Measurements from ENCODE around the gene DST.

The DST gene

DNA sequence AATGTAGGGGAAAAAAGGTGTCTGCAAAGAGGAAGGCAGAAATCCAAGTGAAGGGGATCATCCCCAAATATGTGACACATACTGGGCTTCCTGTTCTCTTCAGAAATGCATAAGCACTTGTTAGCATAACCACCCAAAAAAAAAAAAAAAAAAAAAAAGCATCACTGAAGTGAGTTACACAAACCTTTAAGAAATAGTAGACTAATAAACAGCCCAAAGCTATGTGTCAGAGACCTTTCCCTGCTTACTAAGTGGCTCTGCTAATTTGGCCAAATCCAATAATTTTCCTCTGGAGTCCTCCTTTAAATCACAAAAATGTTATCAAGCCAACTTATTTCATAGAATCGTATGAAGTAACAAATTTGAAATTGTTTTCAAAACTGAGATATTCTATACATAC, 7.5 kb upstream of the DST start:
- Mint-ChIP-seq H3K4me3 (no peak overlapping the region), H3K4me1 (no peaks in the 10 kb centered on the region), H3K9me3 (no peaks in the 10 kb centered on the region), H3K27ac (no peak overlapping the region), H3K27me3 (peaks cover 2% of the 10 kb centered on the region), H3K36me3 (no peaks in the 10 kb centered on the region)

GRCh38 chr6:56649782-56650181, 7.1 kb upstream of the DST start:
- H3K36me3 Mint-ChIP-seq: no peaks in the 10 kb centered on the region
- H3K27ac Mint-ChIP-seq: no peak overlapping the region
- H3K4me1 Mint-ChIP-seq: no peaks in the 10 kb centered on the region
- H3K27me3 Mint-ChIP-seq: peaks cover 2% of the 10 kb centered on the region
- H3K9me3 Mint-ChIP-seq: no peaks in the 10 kb centered on the region
- H3K4me3 Mint-ChIP-seq: no peak overlapping the region

GRCh38 chr6:56649053-56649769, 6.5 kb upstream of the DST start:
- no peaks in the 10 kb centered on the region for H3K9me3 Mint-ChIP-seq
- H3K36me3 Mint-ChIP-seq: no peaks in the 10 kb centered on the region
- no peaks in the 10 kb centered on the region for H3K4me1 Mint-ChIP-seq
- H3K27me3 Mint-ChIP-seq: peaks cover 2% of the 10 kb centered on the region
- no peak overlapping the region for H3K27ac Mint-ChIP-seq
- no peak overlapping the region for H3K4me3 Mint-ChIP-seq

- Mint-ChIP-seq H3K4me3 (no peak overlapping the region), H3K27ac (no peak overlapping the region), H3K4me1 (no peaks in the 10 kb centered on the region), H3K36me3 (no peaks in the 10 kb centered on the region), H3K27me3 (peaks cover 2% of the 10 kb centered on the region), H3K9me3 (no peaks in the 10 kb centered on the region)
Measured at GRCh38 chr6:56647172-56647762, 4.6 kb upstream of the DST start.

GRCh38 chr6:56644366-56644765, 1.7 kb upstream of the DST start:
- no peaks in the 10 kb centered on the region for H3K4me1 Mint-ChIP-seq
- H3K9me3 Mint-ChIP-seq: no peaks in the 10 kb centered on the region
- H3K36me3 Mint-ChIP-seq: no peaks in the 10 kb centered on the region
- H3K27me3 Mint-ChIP-seq: no peaks in the 10 kb centered on the region
- no peak overlapping the region for H3K4me3 Mint-ChIP-seq
- H3K27ac Mint-ChIP-seq: no peak overlapping the region

DNA sequence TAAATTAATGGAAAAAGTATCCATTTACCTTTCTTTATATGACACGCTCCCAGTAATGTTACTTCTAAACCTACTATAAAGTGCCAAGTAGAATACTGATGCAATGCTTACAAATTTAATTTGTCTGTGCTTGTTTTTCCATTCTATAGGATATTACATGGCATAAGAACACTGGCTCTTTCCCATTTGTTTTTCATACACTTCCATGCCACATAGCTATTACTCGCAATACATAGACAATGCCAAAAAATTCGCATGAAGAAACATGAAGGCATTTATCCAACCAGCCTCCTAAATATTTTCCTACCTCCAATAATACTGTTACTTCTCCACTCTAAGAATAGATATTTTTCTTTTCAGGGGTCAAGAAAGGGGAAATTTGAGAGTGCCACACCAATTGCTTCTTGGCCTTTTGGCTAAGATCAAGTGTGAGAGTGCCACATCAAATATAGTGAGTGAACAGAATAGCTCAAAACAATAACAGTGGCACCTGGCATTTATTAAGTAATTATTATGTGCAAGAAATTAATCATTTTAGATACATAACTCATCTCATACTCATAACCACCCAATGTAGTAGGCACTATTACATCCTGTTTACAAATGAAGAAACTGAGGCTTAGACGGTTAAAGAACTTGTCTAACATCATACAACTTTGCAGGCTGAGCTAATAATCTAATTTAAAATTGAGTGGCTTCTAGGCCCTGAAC, 845 bp upstream of the DST start:
- H3K27ac Mint-ChIP-seq: no peak overlapping the region
- H3K36me3 Mint-ChIP-seq: no peaks in the 10 kb centered on the region
- H3K4me3 Mint-ChIP-seq: no peak overlapping the region
- no peaks in the 10 kb centered on the region for H3K27me3 Mint-ChIP-seq
- no peaks in the 10 kb centered on the region for H3K9me3 Mint-ChIP-seq
- no peaks in the 10 kb centered on the region for H3K4me1 Mint-ChIP-seq

DNA sequence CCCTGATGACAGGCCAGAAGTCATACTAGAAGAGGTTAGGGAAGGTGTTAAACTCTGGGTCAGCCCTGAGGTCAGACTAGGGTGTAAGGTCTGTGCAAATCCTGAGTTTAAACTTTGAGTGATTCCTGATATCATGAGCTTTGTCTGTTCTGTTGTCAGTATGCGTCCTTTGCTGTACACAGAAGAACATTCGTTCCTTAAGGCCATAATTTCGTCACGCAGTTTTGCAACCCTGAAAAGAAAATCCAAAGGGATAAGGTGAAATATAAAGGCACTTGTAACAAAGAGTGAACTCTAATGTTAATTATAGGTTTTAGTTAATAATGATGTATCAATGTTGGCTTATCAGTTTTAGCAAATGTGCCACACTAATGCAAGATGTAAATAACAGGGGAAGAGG, 2.3 kb downstream of the DST start:
- Mint-ChIP-seq H3K36me3 (no peaks in the 10 kb centered on the region), H3K4me3 (no peak overlapping the region), H3K4me1 (no peaks in the 10 kb centered on the region)

GRCh38 chr6:56638760-56639159, 3.9 kb downstream of the DST start:
- Mint-ChIP-seq H3K4me3 (no peak overlapping the region), H3K4me1 (no peaks in the 10 kb centered on the region), H3K27me3 (peaks cover 1% of the 10 kb centered on the region), H3K27ac (no peak overlapping the region), H3K9me3 (no peaks in the 10 kb centered on the region), H3K36me3 (no peaks in the 10 kb centered on the region)

More for the DNA sequence above, 2.3 kb downstream of the DST start:
- peaks cover 1% of the 10 kb centered on the region for H3K27me3 Mint-ChIP-seq
- no peaks in the 10 kb centered on the region for H3K9me3 Mint-ChIP-seq
- no peak overlapping the region for H3K27ac Mint-ChIP-seq

- Mint-ChIP-seq H3K36me3 (no peaks in the 10 kb centered on the region), H3K9me3 (no peaks in the 10 kb centered on the region), H3K27me3 (peaks cover 3% of the 10 kb centered on the region), H3K27ac (no peak overlapping the region), H3K4me3 (no peak overlapping the region), H3K4me1 (no peaks in the 10 kb centered on the region)
Measured at GRCh38 chr6:56637640-56638039, 5.0 kb downstream of the DST start.

- Mint-ChIP-seq H3K27ac (no peak overlapping the region), H3K36me3 (no peaks in the 10 kb centered on the region), H3K4me1 (no peaks in the 10 kb centered on the region), H3K9me3 (no peaks in the 10 kb centered on the region), H3K27me3 (peaks cover 8% of the 10 kb centered on the region), H3K4me3 (no peak overlapping the region)
Measured at GRCh38 chr6:56628105-56628504, 14.6 kb downstream of the DST start.

DNA sequence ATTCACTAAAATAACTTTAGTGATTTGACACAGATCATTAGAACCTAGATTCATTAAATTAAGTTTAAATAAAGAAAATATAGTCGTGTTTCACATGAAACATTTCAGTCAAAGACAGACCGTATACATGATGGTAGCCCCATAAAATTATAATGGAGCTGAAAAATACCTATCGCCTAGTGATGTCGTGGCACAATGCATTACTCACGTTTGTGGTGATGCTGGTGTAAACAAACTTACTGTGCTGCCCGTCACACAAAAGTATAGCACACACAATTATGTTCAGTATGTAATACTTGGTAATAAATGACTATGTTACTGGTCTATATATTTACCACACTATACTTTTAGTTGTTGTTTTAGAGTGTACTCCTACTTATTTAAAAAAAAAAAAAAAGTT, 17.3 kb downstream of the DST start:
- Mint-ChIP-seq H3K27me3 (peaks cover 2% of the 10 kb centered on the region), H3K4me3 (no peak overlapping the region), H3K36me3 (no peaks in the 10 kb centered on the region), H3K4me1 (no peaks in the 10 kb centered on the region), H3K27ac (no peak overlapping the region), H3K9me3 (no peaks in the 10 kb centered on the region)

GRCh38 chr6:56624728-56625069, 18.0 kb downstream of the DST start:
- Mint-ChIP-seq H3K27me3 (peaks cover 2% of the 10 kb centered on the region), H3K27ac (no peak overlapping the region), H3K9me3 (no peaks in the 10 kb centered on the region), H3K36me3 (no peaks in the 10 kb centered on the region), H3K4me3 (no peak overlapping the region), H3K4me1 (no peaks in the 10 kb centered on the region)

DNA sequence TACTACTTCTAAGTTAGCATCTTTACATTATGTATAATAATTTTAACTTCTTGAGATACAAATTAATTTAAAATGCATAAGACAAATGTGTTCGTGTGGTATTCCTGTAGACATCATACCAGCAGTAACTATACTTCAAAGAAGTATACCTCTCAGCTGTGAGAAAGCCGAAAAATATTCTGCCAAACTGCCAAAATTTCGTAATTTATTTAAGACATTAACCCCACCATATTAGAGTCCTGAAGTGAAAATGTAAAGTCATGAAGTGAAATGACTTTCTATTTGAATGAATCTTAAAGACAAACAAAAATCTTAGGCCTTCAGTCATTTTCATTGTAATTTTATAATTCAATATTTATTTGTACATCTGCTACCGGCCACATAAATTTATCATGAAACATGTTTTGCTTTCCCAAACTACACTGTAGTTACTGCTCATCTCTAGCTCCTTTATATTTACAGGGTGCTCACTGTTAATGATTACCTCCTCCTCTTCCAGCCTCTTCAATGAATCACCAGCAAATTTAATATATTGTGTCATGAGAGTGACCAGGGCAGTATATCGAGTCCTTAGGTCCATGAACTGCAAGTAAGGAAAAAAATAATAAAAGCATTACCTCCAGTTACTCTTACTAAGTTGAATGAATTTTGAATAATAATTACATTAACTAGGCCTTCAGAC, 18.5 kb downstream of the DST start:
- no peaks in the 10 kb centered on the region for H3K9me3 Mint-ChIP-seq
- no peak overlapping the region for H3K27ac Mint-ChIP-seq
- no peaks in the 10 kb centered on the region for H3K36me3 Mint-ChIP-seq
- no peak overlapping the region for H3K4me3 Mint-ChIP-seq
- peaks cover 2% of the 10 kb centered on the region for H3K27me3 Mint-ChIP-seq
- no peaks in the 10 kb centered on the region for H3K4me1 Mint-ChIP-seq

- H3K27ac Mint-ChIP-seq: no peak overlapping the region
- H3K27me3 Mint-ChIP-seq: no peaks in the 10 kb centered on the region
- no peaks in the 10 kb centered on the region for H3K4me1 Mint-ChIP-seq
- H3K4me3 Mint-ChIP-seq: no peak overlapping the region
- H3K9me3 Mint-ChIP-seq: no peaks in the 10 kb centered on the region
- H3K36me3 Mint-ChIP-seq: no peaks in the 10 kb centered on the region
Measured at GRCh38 chr6:56620229-56620868, 22.3 kb downstream of the DST start.

DNA sequence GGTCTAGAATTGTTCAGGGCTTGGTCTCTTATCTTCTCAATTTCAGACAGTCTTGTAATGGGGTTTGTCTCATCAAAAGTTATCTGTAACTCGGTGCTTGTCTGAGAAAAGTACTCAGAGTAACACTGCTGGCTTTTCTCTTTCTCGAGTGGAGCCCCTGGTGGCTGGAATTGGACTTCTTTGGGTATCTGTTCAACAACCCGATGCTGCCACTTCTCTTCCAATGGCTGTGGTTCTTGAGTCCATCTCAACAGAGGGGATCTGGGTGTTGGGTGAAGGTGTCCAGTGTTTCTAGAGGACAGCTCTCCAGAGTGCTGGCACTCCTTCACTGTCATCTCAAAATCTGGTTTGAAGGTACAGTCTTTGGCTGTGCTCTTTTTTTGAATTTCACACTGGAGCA, 24.6 kb downstream of the DST start:
- no peaks in the 10 kb centered on the region for H3K9me3 Mint-ChIP-seq

DNA sequence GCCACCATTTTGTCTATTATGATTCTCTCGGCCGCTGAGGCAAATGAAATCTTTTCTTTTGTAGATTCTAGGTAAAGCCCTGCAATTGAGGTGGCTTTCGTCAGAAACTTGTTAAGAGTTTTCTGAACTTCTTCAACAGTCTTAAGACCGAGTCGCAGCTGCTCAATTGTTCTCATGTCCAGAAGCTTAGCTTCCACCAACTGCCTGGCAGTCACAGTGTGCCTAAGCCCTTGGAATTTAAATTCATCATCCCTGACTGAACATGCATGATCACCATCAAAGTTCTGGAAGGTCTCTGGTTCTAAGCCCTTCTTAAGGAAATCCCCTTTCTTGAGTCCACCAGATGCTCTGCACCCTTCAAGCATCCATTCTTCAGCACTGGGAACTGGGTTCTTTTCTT, 25.7 kb downstream of the DST start:
- H3K4me1 Mint-ChIP-seq: no peaks in the 10 kb centered on the region
- H3K9me3 Mint-ChIP-seq: no peaks in the 10 kb centered on the region
- H3K36me3 Mint-ChIP-seq: no peaks in the 10 kb centered on the region
- H3K27me3 Mint-ChIP-seq: peaks cover 4% of the 10 kb centered on the region
- no peak overlapping the region for H3K27ac Mint-ChIP-seq
- no peak overlapping the region for H3K4me3 Mint-ChIP-seq

More for the DNA sequence above, 24.6 kb downstream of the DST start:
- H3K27me3 Mint-ChIP-seq: peaks cover 4% of the 10 kb centered on the region
- H3K4me1 Mint-ChIP-seq: no peaks in the 10 kb centered on the region
- H3K27ac Mint-ChIP-seq: no peak overlapping the region
- no peaks in the 10 kb centered on the region for H3K36me3 Mint-ChIP-seq
- H3K4me3 Mint-ChIP-seq: no peak overlapping the region
